A673 (cell line): ENCODE data around the gene CASD1. TPM values are rescaled to one million over a fixed set of nuclear protein-coding genes. Genes with fewer than 3 reads are reported as not detected.

ENCODE experiments used
- BruUV-seq: library from RNA; stranded (reverse); fragments of 400-500 nt; replicated peaks from 2 replicates; lab custom pipeline; 2021; lab: Mats Ljungman, UMichigan
- CTCF ChIA-PET: fragments of 300-600 bp; sonication (Branson Sonifier 250); formaldehyde crosslinking; loops from one replicate; lab custom pipeline; 2022; ENCODE audit warnings: antibody characterized with exemption; lab: Charles Lee
- POLR2A ChIA-PET: fragments of 300-600 bp; sonication (Branson Sonifier 250); formaldehyde crosslinking; loops from one replicate; lab custom pipeline; 2022; ENCODE audit warnings: antibody characterized with exemption; ENCODE audit not compliant: low non-redundant PET; lab: Charles Lee
- DNase-seq: peaks from one replicate; pipeline ENCODE4 v3.0.0-alpha.2; 2015; ENCODE audit warnings: low spot score
- H3K27ac ChIP-seq: fragments of 200-600 bp; sonication (generic); 2 replicates; pipeline ENCODE4 v1.5.1; 2016; ENCODE audit warnings: mixed run types, low read depth, mild to moderate bottlenecking, mixed read lengths, antibody characterized with exemption, low read length; ENCODE audit not compliant: poor library complexity, severe bottlenecking
- H3K27me3 ChIP-seq: fragments of 200-600 bp; sonication (generic); replicated peaks from 2 replicates; pipeline ENCODE4 v1.6.1; 2017; ENCODE audit warnings: mixed run types, low read depth, mild to moderate bottlenecking, mixed read lengths, antibody characterized with exemption, low read length; ENCODE audit not compliant: insufficient read depth, poor library complexity
- H3K36me3 ChIP-seq: fragments of 200-600 bp; sonication (generic); 2 replicates; pipeline ENCODE4 v1.6.1; 2016; ENCODE audit warnings: mixed run types, mild to moderate bottlenecking, mixed read lengths, antibody characterized with exemption, low read length; ENCODE audit not compliant: insufficient read depth, poor library complexity, severe bottlenecking
- H3K4me1 ChIP-seq: fragments of 200-600 bp; sonication (generic); 2 replicates; pipeline ENCODE4 v1.6.1; 2017; ENCODE audit warnings: mixed run types, mild to moderate bottlenecking, mixed read lengths, antibody characterized with exemption, low read length; ENCODE audit not compliant: insufficient read depth, poor library complexity, severe bottlenecking
- H3K4me3 ChIP-seq: fragments of 200-600 bp; sonication (generic); 2 replicates; pipeline ENCODE4 v1.5.1; 2016; ENCODE audit warnings: low read depth, mixed run types, mild to moderate bottlenecking, mixed read lengths, low read length; ENCODE audit not compliant: poor library complexity, severe bottlenecking
- H3K9me3 ChIP-seq: fragments of 200-600 bp; sonication (generic); 2 replicates; pipeline ENCODE4 v1.6.1; 2016; ENCODE audit warnings: mixed run types, low read depth, mild to moderate bottlenecking, mixed read lengths, antibody characterized with exemption, low read length; ENCODE audit not compliant: poor library complexity, severe bottlenecking
- EZH2 ChIP-seq: fragments of 200-600 bp; sonication (generic); IDR thresholded peaks from 2 replicates; pipeline ENCODE4 v1.6.1; 2017; ENCODE audit warnings: borderline replicate concordance, low read depth, mild to moderate bottlenecking, mixed read lengths, antibody characterized with exemption, low read length; ENCODE audit not compliant: poor library complexity, severe bottlenecking
- intact Hi-C: fragments of 100-400 bp; cut with micrococcal nuclease; formaldehyde crosslinking; loops from one replicate; pipeline ENCODE4 v1.10.0; 2022; ENCODE audit not compliant: unreplicated experiment
- total RNA-seq: library from RNA; stranded (reverse); gene quantifications from 2 replicates; pipeline ENCODE4 v1.2.3, GENCODE V29; 2021
- TF ChIP-seq, protein P1 (sequence below): fragments of 300-800, 200-600 bp; sonication (generic); conservative IDR thresholded peaks from 2 replicates; pipeline ENCODE4 v1.5.1; 2017; ENCODE audit warnings: low read depth, mild to moderate bottlenecking, antibody characterized with exemption, low read length, moderate library complexity, mixed read lengths

The CASD1 gene
- total RNA-seq, 1 experiment from 2014 or later, result 17.0 TPM

- intact Hi-C loops, result no loop called here
- ChIA-PET CTCF (no interaction called here), POLR2A (no interaction called here)
- Histone ChIP-seq H3K36me3 (no peaks in the 10 kb centered on the region), H3K27ac (no peak overlapping the region), H3K4me1 (no peaks in the 10 kb centered on the region), H3K9me3 (no peaks in the 10 kb centered on the region), H3K4me3 (no peak overlapping the region), H3K27me3 (no peaks in the 10 kb centered on the region)
- TF ChIP-seq, protein P1, sequence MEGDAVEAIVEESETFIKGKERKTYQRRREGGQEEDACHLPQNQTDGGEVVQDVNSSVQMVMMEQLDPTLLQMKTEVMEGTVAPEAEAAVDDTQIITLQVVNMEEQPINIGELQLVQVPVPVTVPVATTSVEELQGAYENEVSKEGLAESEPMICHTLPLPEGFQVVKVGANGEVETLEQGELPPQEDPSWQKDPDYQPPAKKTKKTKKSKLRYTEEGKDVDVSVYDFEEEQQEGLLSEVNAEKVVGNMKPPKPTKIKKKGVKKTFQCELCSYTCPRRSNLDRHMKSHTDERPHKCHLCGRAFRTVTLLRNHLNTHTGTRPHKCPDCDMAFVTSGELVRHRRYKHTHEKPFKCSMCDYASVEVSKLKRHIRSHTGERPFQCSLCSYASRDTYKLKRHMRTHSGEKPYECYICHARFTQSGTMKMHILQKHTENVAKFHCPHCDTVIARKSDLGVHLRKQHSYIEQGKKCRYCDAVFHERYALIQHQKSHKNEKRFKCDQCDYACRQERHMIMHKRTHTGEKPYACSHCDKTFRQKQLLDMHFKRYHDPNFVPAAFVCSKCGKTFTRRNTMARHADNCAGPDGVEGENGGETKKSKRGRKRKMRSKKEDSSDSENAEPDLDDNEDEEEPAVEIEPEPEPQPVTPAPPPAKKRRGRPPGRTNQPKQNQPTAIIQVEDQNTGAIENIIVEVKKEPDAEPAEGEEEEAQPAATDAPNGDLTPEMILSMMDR, result no peak
- no peak for TF ChIP-seq EZH2
- DNase-seq, result no peak
- BruUV-seq, result no TSS peak
These were observed 25.8 kb upstream of the CASD1 start for GRCh38 chr7:94483843-94484242.

DNA sequence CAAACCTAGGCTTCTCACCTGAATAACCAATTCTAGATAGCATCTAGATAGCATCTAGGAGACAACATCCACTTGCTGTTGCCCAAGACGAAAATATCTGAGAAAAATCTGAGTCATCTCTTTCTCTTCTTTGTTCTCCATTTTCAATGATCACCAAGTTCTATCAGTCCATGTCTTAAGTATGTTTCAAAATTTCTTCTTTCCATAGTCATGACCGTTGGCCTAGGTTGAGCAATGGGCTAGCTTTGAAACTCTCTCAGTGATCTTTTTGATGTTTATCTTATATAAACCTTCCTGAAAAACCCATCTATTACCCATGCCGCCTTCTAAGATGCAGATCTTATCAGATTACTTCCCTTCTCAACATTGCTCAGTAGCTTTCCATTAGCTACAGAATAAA lies 23.4 kb upstream of the CASD1 start:
- H3K4me3 ChIP-seq, result no peak overlapping the region
- no peaks in the 10 kb centered on the region for H3K9me3 ChIP-seq
- no peak overlapping the region for H3K27ac ChIP-seq
- BruUV-seq, result no TSS peak
- TF ChIP-seq, protein P1, result no peak
- no peak for TF ChIP-seq EZH2
- no peaks in the 10 kb centered on the region for H3K27me3 ChIP-seq
- intact Hi-C loops, result no loop called here
- CTCF ChIA-PET, result no interaction called here
- no peaks in the 10 kb centered on the region for H3K4me1 ChIP-seq
- no peak for DNase-seq
- H3K36me3 ChIP-seq, result no peaks in the 10 kb centered on the region
- POLR2A ChIA-PET, result no interaction called here

- ChIA-PET POLR2A (no interaction called here), CTCF (no interaction called here)
- Histone ChIP-seq H3K27ac (no peak overlapping the region), H3K4me3 (no peak overlapping the region), H3K9me3 (no peaks in the 10 kb centered on the region), H3K27me3 (no peaks in the 10 kb centered on the region), H3K36me3 (no peaks in the 10 kb centered on the region), H3K4me1 (no peaks in the 10 kb centered on the region)
- intact Hi-C loops, result no loop called here
- TF ChIP-seq, protein P1, result no peak
- DNase-seq, result no peak
- no TSS peak for BruUV-seq
These were observed 18.2 kb upstream of the CASD1 start for GRCh38 chr7:94491410-94491809.
